NCI-H748 (cell line): ENCODE measurements around the gene PHKG2.

Source experiments
- DNase-seq: peaks from one replicate; lab custom pipeline; 2025; ENCODE audit not compliant: unreplicated experiment; lab: John Stamatoyannopoulos, UW

PHKG2 gene

GRCh38 chr16:30755955-30756780, 7.9 kb downstream of the PHKG2 start:
- DNase-seq, result no peak

GRCh38 chr16:30756781-30757100, 8.5 kb downstream of the PHKG2 start:
- no peak for DNase-seq

GRCh38 chr16:30757316-30757715, 9.1 kb downstream of the PHKG2 start:
- DNase-seq, result no peak

- no peak for DNase-seq
Measured at GRCh38 chr16:30758988-30759491, 10.8 kb downstream of the PHKG2 start.

DNA sequence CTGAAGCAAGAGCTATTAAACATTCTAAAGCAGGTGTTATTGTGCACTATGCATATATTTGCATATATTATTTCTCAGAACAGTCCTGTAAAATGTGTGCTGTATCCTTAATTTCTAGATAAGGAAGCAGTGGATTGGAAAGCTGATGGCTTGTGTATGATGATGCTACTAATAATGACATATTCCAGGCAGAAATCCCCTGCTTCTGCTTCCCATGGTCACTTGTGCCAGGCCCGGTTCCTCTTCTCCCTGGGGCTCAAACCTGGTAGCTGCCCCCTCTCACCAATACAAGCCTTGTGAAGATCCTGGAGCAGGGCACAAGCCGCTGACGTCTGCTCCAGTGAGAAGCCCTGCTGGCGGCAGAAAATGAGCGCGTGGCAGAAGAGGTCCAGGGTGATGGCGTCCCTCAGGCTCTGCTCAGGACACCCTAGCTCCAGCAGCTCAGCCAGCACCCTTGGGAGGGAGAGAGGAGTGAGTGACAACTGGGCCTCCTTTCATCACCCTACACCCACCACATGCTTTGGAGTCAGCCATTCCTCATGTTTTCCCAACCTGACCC, 11.9 kb downstream of the PHKG2 start:
- DNase-seq, result no peak

DNA sequence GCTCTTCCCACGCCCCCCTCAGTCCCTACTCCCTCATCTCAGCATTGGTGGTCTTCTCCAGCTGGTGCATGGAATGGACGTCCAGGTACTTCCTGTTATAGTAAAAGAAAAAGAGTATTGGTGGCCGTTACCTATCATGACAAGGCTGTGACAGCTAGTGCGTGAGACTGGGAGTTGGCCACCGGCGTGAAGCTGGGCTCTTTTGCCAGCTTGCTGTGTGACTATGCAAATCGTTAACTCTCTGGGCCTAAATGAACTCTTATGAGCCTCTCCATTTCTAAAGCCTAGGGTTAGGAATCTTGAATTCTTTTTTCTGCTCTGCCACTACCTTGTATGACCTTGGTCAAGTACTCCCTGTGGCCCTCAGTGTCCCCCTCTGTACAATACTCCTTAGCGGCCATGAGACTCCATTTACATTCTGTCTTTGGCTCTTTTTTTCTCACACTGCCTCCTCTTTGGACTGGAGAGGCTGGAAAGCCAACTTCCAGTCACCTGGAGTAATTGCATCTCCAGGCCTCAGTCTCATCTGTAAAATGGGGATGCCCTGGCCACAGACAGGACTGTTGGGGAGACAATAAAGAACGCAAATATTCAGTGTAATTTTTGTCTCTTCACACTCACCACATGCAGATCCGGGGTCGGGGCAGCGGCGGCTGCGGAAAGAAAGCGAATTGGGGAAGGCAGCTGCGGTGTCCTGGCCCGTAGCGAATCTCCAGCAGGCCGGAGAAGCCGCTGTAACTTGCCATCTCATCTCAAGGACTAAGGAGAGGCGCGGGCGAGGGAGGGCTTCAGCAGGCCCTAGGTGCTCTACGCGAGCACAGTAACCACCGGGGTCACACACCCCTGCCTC, 12.6 kb downstream of the PHKG2 start:
- no peak for DNase-seq

DNA sequence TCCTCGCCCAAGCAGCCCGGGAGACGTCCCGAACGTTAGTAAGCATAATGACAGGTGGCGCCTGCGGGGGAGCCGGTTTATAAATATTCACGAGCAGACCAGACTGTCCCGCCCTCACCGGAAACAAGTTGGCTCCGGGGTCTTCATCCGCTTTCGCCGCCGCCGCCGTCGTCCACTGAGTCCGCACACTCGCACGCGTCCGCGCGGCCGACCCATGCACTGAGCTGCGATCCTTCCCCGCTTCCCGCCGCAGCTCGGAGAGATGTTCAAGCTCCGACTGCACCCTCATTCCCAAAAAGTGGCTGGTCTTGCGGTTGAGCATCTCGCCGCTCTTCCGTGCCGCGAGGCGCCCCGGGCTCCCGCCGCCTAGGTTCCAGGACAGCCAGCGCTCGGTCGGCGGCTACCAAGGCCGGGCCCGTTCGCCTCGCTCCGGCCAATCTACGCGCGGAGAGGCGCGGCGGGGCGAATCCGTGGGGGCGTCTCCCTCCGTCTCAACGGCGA, 13.3 kb downstream of the PHKG2 start:
- peak; percentile 66 for DNase-seq

DNA sequence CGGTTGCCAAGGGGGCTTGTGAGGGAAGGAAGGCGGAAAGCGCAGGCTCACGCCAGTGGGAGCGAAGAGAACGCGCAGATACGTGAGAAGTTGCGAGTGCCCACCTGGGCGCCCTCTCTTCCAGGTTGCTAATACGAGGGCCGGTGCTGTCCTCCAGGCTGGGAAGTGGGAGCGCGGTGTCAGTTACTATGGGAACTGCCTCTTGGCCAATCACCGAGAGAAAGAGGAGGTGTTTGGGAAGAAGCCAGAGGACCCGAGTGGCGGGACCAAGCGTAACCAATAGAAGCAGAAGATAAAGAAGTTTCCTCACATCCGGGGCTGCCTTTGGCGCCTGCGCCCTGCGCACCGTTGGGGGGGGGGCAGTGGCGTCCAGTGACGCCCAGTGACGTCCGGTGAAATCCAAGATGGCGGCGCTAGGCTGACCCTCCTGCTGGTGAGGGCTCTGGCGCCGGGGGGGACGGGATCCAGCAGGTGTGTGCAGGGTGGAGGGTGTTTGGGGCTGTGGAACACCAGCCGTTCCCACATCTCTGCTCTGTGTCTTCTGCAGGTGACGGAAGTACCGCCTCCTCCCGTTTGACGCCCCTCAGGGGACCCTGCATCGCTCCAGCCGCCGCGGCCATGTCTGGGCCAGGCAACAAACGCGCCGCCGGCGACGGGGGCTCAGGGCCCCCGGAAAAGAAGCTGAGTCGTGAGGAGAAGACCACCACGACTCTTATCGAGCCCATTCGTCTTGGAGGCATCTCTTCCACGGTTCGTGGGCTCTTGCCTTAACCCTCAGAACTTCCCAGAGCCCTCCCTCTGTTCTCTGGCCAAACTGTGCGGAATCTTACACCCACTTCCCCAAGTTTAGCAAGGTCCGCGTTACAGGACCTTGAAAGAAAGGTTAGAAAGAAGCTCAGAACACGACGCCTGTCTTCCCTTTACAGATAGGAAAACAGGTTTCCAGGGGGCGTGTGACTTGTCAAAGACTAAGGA, 14.0 kb downstream of the PHKG2 start, which contains the start of the genes CFAP119 and RNF40:
CFAP119 (minus strand) TSS at position 135 of the 975 bp plus-strand sequence. CDS start 314 bp downstream, outside the sequence.
RNF40 (plus strand) TSS at position 395 of the 975 bp plus-strand sequence; CDS start at position 619, 224 bp downstream.
- DNase-seq, result peak; percentile 97

DNA sequence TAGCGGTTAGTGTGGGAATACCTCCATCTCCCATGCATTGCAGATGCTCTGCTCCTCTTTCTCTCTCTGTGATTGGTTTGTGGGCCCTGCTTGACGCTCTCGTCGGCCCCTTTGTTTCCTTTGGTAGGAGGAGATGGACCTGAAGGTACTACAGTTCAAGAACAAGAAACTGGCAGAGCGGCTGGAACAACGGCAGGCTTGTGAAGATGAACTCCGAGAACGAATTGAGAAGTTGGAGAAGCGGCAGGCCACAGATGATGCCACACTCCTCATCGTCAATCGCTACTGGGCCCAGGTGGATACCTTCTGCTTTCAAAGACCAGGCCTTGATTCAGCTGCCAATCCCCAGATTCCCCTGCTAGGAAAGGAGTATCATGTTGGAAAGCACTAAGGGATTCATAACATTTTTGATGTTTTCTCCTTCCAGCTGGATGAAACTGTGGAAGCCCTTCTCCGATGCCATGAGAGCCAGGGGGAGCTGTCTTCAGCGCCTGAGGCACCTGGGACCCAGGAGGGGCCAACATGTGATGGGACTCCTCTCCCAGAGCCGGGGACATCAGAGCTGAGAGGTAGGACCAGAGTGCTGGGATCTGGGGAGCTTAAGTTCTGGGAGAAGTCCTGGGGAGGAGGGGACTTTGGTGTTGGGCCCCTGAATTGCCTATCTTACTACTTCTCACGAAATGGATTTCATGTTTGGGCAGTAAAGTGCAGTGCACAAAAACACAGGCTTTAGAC, 14.9 kb downstream of the PHKG2 start:
- no peak for DNase-seq

DNA sequence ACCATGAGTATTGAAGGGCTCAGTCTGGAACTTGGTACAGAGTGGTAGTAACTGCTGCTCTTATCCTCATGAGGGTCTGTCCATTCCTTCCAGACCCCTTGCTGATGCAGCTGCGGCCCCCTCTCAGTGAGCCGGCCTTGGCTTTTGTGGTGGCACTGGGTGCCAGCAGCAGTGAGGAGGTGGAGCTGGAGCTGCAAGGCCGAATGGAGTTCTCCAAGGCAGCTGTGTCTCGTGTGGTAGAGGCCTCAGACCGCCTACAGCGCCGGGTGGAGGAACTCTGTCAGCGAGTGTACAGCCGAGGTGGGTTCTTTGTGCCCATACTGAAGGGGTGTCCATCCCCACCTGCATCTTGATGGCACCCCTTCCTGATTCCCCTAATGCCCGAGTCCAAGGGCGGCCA, 15.9 kb downstream of the PHKG2 start:
- no peak for DNase-seq

- no peak for DNase-seq
Measured at GRCh38 chr16:30764816-30765465, 16.7 kb downstream of the PHKG2 start.

GRCh38 chr16:30766206-30766932, 18.1 kb downstream of the PHKG2 start:
- no peak for DNase-seq

- no peak for DNase-seq
Measured at GRCh38 chr16:30766933-30767284, 18.7 kb downstream of the PHKG2 start.

- DNase-seq, result no peak
Measured at GRCh38 chr16:30767767-30768465, 19.7 kb downstream of the PHKG2 start.

GRCh38 chr16:30768583-30769181, 20.5 kb downstream of the PHKG2 start:
- no peak for DNase-seq

DNA sequence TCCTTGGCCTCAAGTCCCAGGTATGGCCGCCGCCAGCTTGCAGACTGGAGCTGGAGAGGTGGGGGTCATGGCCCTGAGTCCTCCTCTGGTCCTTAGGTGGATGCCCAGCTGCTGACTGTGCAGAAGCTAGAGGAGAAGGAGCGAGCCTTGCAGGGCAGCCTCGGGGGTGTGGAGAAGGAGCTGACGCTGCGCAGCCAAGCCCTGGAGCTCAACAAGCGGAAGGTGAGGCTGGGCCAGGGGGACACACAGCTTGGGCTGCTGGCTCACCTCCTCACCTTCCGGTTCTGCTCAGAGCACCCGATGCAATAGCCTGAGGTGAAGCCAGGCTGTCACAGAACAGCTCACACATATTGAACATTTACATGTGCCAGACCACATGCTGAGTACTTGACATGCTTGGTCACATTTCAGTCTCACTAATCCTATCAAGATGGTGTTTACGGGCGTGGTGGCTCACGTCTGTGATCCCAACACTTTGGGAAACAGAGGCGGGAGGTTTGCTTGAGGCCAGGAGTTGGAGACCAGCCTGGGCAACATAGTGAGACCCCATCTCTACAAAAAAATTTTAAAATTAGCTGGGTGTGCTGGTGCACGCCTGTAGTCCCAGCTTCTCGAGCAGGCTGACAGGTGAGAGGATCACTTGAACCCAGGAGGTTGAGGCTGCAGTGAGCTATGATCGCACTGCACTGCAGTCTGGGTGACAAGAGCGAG, 21.3 kb downstream of the PHKG2 start:
- DNase-seq, result no peak

DNA sequence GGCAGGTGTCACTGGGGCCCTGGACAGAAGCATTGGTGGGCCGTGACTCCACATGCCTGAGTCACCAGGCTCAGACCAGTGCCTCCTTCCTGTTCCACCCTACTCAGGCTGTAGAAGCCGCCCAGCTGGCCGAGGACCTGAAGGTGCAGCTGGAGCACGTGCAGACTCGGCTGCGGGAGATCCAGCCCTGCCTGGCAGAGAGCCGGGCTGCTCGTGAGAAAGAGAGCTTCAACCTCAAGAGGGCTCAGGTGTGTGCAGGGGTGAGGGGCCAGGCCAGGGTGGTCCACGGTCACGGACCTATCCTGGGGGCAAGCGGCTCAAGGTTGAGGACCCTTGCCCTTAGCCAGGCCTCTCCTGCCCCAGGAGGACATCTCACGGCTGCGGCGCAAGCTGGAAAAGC, 23.5 kb downstream of the PHKG2 start:
- no peak for DNase-seq
